Aorta (tissue), 5 donors: ENCODE measurements around the gene GABPB1. TPM values are rescaled to one million over a fixed set of nuclear protein-coding genes. Genes with fewer than 3 reads are reported as not detected.

Experiments
- ATAC-seq: fragments of 200-7000 bp; cut with Tn5 transposase; one replicate; pipeline ENCODE4 v1.9.1; 2022; ENCODE audit warnings: moderate library complexity; ENCODE audit not compliant: low FRiP score
- DNase-seq, 2 donors: peaks; one replicate each; pipeline ENCODE4 v3.0.0-alpha.2; 2020
- H3K27ac ChIP-seq, 2 donors: one replicate each; pipeline ENCODE4 v1.5.1; 2013; ENCODE audit warnings: low read length in 2 of 2, mild to moderate bottlenecking in 2 of 2, moderate library complexity in 2 of 2, control low read depth in 1 of 2, inconsistent platforms in 1 of 2, low read depth in 1 of 2
- H3K27me3 ChIP-seq, 2 donors: one replicate each; pipeline ENCODE4 v1.6.1; 2013; ENCODE audit warnings: control low read depth in 1 of 2, low read length in 1 of 2, mild to moderate bottlenecking in 1 of 2, moderate library complexity in 1 of 2; ENCODE audit not compliant: insufficient read depth in 2 of 2, control insufficient read depth in 1 of 2
- H3K36me3 ChIP-seq, 2 donors: one replicate each; pipeline ENCODE4 v1.6.1; 2013; ENCODE audit warnings: control low read depth in 1 of 2, low read length in 1 of 2, mild to moderate bottlenecking in 1 of 2; ENCODE audit not compliant: insufficient read depth in 2 of 2, control insufficient read depth in 1 of 2
- H3K4me1 ChIP-seq, 2 donors: one replicate each; pipeline ENCODE4 v1.6.1; 2013; ENCODE audit warnings: low read length in 2 of 2, control low read depth in 1 of 2, mild to moderate bottlenecking in 1 of 2, moderate library complexity in 1 of 2; ENCODE audit not compliant: insufficient read depth in 2 of 2, control insufficient read depth in 1 of 2
- H3K4me3 ChIP-seq, 2 donors: one replicate each; pipeline ENCODE4 v1.5.1; 2013; ENCODE audit warnings: low read length in 2 of 2, control low read depth in 1 of 2, mild to moderate bottlenecking in 1 of 2
- H3K9me3 ChIP-seq: one replicate; pipeline ENCODE4 v1.6.1; 2013; ENCODE audit warnings: mild to moderate bottlenecking, low read length; ENCODE audit not compliant: control insufficient read depth
- WGBS, 2 donors: extraction: QIAGEN DNeasy Blood & Tissue Kit; methylation state at CpG; one replicate each; pipeline ENCODE4 v1.1.7; 2013; 5-methylcytosine and 5-hydroxymethylcytosine counted together
- intact Hi-C, 2 donors: fragments of 100-400 bp; cut with DNase I; formaldehyde crosslinking; loops; one replicate each; pipeline versions ENCODE4 v1.14.2 to v1.15.0; 2022
- polyA plus RNA-seq, 2 donors: library from polyadenylated mRNA; stranded (reverse); fragments of 200-250 nt; gene quantifications; one replicate each; pipeline ENCODE4 v1.2.3, GENCODE V29; 2013
- total RNA-seq, 2 donors: library from RNA; stranded (reverse); fragmentation: NEBNext Ultra II Directional; extraction: Animal tissue kit (Norgen Biotek cat#: 25700); gene quantifications; one replicate each; pipeline ENCODE4 v1.2.1, GENCODE V29; 2021
- donor health status: healthy with polysubstance abuse.
- donor health status: Bipolar disorder and iron deficiency.
- donor health status: DM: no; HTN: no; CAD: no.
- donor health status: DM: no; HTN: no; CAD: no.
- donor health status: DM: yes; HTN: yes; CAD: no.

The GABPB1 gene
- total and polyA plus RNA-seq, 4 donors: 4.0 to 18.5 (median 9.4) TPM

GRCh38 chr15:50335251-50335650 is 19.7 kb downstream of the GABPB1 start:
- 95% methylated on average over 4 of the region's 4 CpGs for WGBS, 2 donors
- Histone ChIP-seq H3K4me3 (no peak overlapping the region), H3K27ac (no peak overlapping the region), H3K27me3 (no peaks in the 10 kb centered on the region), H3K9me3 (no peaks in the 10 kb centered on the region), H3K4me1 (no peaks in the 10 kb centered on the region), H3K36me3 (no peaks in the 10 kb centered on the region)
- peak in 1 of 2 donors; percentile 10 for DNase-seq
- no peak for ATAC-seq
- intact Hi-C loops: no loop called here

DNA sequence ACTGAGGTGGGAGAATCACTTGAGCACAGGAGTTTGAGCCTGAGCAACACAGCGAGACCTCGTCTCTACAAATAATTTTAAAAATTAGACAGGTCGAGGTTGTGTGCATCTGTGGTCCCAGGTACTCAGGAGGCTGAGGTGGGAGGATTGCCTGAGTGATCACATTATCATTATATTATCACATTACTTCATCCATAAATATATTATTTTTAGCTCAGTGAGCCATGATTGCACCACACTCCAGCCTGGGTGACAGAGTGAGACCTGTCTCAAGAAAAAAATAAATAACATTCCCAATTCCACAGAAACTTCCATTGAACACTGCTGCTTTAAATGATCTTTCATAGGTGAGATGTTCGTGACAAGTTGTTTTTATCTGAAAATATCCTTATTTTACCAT is 21.8 kb downstream of the GABPB1 start:
- H3K4me1 ChIP-seq: no peaks in the 10 kb centered on the region
- H3K27me3 ChIP-seq: no peaks in the 10 kb centered on the region
- intact Hi-C loops: no loop called here
- H3K4me3 ChIP-seq: no peak overlapping the region
- H3K36me3 ChIP-seq: no peaks in the 10 kb centered on the region
- 96 to 98% methylated on average over 4 of the region's 4 CpGs for WGBS, 2 donors
- ATAC-seq (no peak), DNase-seq (no peak)
- no peaks in the 10 kb centered on the region for H3K9me3 ChIP-seq
- no peak overlapping the region for H3K27ac ChIP-seq

GRCh38 chr15:50330921-50331320 is 24.1 kb downstream of the GABPB1 start:
- no peaks in the 10 kb centered on the region for H3K27me3 ChIP-seq
- DNase-seq (no peak), ATAC-seq (no peak)
- no peak overlapping the region for H3K27ac ChIP-seq
- no peaks in the 10 kb centered on the region for H3K4me1 ChIP-seq
- WGBS, 2 donors: 90 to 97% methylated on average over 1 of the region's 1 CpG
- H3K36me3 ChIP-seq: no peaks in the 10 kb centered on the region
- intact Hi-C loops: no loop called here
- H3K9me3 ChIP-seq: no peaks in the 10 kb centered on the region
- no peak overlapping the region for H3K4me3 ChIP-seq

DNA sequence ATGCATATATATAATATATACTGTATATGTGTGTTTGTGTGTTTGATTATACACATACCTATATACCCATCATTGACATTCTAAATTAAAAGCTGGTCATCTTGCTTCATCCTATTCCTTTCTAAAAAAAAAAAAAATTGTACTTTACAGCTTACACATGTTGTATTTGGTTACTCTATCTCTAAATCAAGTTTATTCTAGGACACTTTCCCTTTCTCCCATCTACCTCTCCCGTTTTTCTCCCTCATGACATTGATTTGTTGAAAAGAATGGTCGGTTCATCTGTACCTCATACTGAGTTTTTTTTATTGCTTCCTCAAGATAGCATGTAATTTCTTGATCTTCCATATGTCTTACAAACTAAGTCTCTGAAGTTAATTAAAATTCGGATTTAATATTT is 26.9 kb downstream of the GABPB1 start:
- H3K4me1 ChIP-seq: no peaks in the 10 kb centered on the region
- no peak overlapping the region for H3K4me3 ChIP-seq
- H3K9me3 ChIP-seq: no peaks in the 10 kb centered on the region
- no peaks in the 10 kb centered on the region for H3K27me3 ChIP-seq
- H3K36me3 ChIP-seq: no peaks in the 10 kb centered on the region
- no peak for ATAC-seq
- intact Hi-C loops: no loop called here
- DNase-seq: no peak
- WGBS, 2 donors: 88 to 92% methylated on average over 3 of the region's 3 CpGs
- H3K27ac ChIP-seq: no peak overlapping the region

DNA sequence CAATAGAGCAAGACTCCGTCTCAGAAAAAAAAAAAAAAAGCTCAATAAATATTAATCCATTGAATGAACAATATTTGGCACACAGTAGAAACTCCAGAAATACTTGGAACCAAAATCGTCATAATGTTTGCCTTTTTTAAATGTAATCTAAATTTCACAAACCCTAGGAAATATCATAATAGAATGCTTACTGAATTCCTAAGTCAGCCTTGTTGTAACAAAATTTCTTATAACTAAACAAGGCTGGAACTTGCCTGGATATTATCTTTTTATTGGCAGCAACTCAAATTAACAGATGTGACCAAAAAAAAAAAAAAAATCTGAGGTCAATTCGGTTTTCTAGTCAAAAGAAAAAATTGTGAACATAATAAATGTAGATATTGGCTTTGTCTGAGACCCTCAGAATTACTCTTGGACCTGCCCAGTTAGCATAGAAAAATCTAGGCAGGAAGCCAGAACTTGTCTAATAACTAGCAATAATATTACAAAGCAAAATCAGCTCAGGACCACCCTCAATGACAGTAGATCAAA is 33.3 kb downstream of the GABPB1 start:
- intact Hi-C loops: no loop called here
- DNase-seq: no peak
- 9 to 28% methylated on average over 3 of the region's 3 CpGs for WGBS, 2 donors

DNA sequence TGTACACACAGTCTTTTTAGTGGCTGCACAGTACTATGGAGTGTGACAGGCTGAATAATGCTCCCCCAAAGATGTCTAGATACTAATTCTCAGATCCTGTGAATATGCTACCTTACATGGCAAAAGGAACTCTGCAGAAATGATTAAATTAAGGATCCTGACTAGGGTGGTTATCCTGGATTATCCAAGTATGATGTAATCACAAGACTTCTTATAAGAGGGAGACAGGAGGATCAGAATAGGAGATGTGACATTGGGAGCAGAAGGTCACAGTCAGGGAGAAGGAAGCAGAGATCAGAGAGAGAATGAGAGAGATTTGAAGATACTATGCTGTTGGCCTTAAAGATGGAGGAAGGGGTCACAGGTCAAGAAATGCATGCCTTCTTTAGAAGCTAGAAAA is 34.5 kb downstream of the GABPB1 start:
- Histone ChIP-seq H3K27me3 (no peaks in the 10 kb centered on the region), H3K27ac (no peak overlapping the region), H3K36me3 (no peaks in the 10 kb centered on the region), H3K4me3 (no peak overlapping the region), H3K9me3 (no peaks in the 10 kb centered on the region), H3K4me1 (no peaks in the 10 kb centered on the region)
- intact Hi-C loops: no loop called here
- ATAC-seq: no peak
- DNase-seq: no peak

More for the DNA sequence above, 33.3 kb downstream of the GABPB1 start:
- H3K4me3 ChIP-seq: no peak overlapping the region
- no peaks in the 10 kb centered on the region for H3K27me3 ChIP-seq
- no peak overlapping the region for H3K27ac ChIP-seq
- ATAC-seq: no peak
- H3K36me3 ChIP-seq: no peaks in the 10 kb centered on the region
- no peaks in the 10 kb centered on the region for H3K9me3 ChIP-seq
- no peaks in the 10 kb centered on the region for H3K4me1 ChIP-seq

DNA sequence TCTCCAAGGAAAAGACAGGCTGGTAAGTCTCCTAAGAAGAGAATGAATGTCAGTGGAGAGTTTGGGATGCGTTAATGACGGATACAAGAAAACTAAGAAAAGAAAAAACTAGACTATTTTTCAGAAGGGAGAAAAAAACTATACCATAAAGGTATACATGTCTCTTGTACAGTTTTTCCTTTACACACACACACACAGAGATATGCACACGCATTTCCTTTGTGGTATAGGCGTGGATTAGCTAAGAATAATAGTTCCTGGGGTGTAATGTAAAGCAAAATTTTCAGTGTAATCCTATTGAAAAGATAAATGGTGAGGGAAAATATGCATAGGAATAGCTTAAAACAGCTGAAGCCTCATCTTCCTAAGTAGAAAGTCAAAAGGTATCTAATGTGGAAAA is 36.3 kb downstream of the GABPB1 start:
- Histone ChIP-seq H3K27ac (no peak overlapping the region), H3K27me3 (no peaks in the 10 kb centered on the region), H3K9me3 (no peaks in the 10 kb centered on the region), H3K36me3 (no peaks in the 10 kb centered on the region), H3K4me3 (no peak overlapping the region), H3K4me1 (no peaks in the 10 kb centered on the region)
- no peak for DNase-seq
- intact Hi-C loops: no loop called here
- 92 to 95% methylated on average over 4 of the region's 4 CpGs for WGBS, 2 donors
- ATAC-seq: no peak

DNA sequence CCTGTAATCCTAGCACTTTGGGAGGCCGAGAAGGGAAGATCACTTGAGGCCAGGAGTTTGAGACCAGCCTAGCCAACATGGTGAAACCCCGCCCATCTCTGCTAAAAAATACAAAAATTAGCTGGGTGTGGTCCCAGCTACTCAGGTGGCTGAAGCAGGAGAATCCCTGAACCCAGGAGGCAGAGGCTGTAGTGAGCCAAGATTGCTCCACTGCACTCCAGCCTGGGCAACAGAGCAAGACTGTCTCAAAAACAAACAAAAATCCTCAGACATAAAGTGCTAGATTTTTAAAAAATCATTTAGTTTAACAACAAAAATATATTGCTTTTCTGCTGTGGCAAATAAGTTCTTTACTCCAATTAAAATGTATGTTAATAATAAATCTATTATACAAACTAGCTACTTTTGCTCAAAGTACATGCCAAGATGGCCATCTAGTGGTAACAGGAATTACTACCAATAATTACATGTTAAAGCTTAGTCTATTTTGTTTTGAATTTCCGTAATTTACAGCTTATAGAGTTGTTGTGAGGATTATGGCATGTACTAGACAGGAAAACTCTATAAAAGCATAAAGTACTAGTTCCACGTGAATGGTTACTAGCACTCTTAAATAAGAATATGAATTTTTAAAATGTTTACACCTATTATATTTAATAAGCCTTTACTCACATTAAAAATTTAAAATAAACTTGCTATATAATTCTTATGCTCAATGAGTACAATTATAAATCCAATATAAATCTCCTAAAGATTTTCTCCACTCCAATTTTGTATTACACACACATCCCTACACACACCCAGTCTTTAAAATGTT is 39.0 kb downstream of the GABPB1 start:
- no peak for DNase-seq
- no peaks in the 10 kb centered on the region for H3K36me3 ChIP-seq
- intact Hi-C loops: no loop called here
- no peaks in the 10 kb centered on the region for H3K4me1 ChIP-seq
- ATAC-seq: no peak
- no peaks in the 10 kb centered on the region for H3K9me3 ChIP-seq
- H3K4me3 ChIP-seq: no peak overlapping the region
- H3K27ac ChIP-seq: no peak overlapping the region
- no peaks in the 10 kb centered on the region for H3K27me3 ChIP-seq
- 60% methylated on average over 4 of the region's 4 CpGs for WGBS, 2 donors

GRCh38 chr15:50312636-50313035 is 42.4 kb downstream of the GABPB1 start:
- DNase-seq: no peak
- no peaks in the 10 kb centered on the region for H3K4me1 ChIP-seq
- no peaks in the 10 kb centered on the region for H3K27me3 ChIP-seq
- ATAC-seq: no peak
- no peak overlapping the region for H3K4me3 ChIP-seq
- intact Hi-C loops: no loop called here
- H3K9me3 ChIP-seq: peaks cover 3% of the 10 kb centered on the region
- no peak overlapping the region for H3K27ac ChIP-seq
- peaks cover 0 to 2% of the 10 kb centered on the region in 2 donors for H3K36me3 ChIP-seq
- WGBS, 2 donors: 87 to 88% methylated on average over 2 of the region's 2 CpGs
